Stomach (tissue), 9 donors: ENCODE data around the gene MAN2C1. TPM values are rescaled to one million over a fixed set of nuclear protein-coding genes. Genes with fewer than 3 reads are reported as not detected.
"Not testable (repeated sequence)": the region's sequence is repeated elsewhere in the genome, so short reads cannot be mapped to it uniquely, and the experiment has no call there.

Source experiments
- DNase-seq, 2 donors: peaks; one replicate each; pipeline versions ENCODE4 v3.0.0 to v3.0.0-alpha.2; 2013 to 2019
- H3K27ac ChIP-seq, 5 donors: fragments of 200-600 bp in 4 of 5; sonication (generic) in 4 of 5; one replicate each; pipeline ENCODE4 v1.5.1; 2013 to 2019; ENCODE audit warnings: mild to moderate bottlenecking in 1 of 5, moderate library complexity in 1 of 5
- H3K27me3 ChIP-seq, 3 donors: fragments of 200-600 bp; sonication (generic); one replicate each; pipeline ENCODE4 v1.5.1; 2017 to 2019; ENCODE audit warnings: mixed run types in 1 of 3
- H3K36me3 ChIP-seq, 4 donors: fragments of 200-600 bp; sonication (generic); 1 replicate in 3 of 4; 2 replicates in 1 of 4; pipeline ENCODE4 v1.5.1; 2016 to 2019
- H3K4me1 ChIP-seq, 4 donors: fragments of 200-600 bp; sonication (generic); one replicate each; pipeline ENCODE4 v1.5.1; 2016 to 2019
- H3K4me3 ChIP-seq, 4 donors: fragments of 200-600 bp; sonication (generic) in 3 of 4; one replicate each; pipeline ENCODE4 v1.5.1; 2016 to 2019; ENCODE audit warnings: mild to moderate bottlenecking in 1 of 4
- H3K9me3 ChIP-seq, 4 donors: fragments of 200-600 bp; sonication (generic); one replicate each; pipeline ENCODE4 v1.5.1; 2016 to 2019
- CTCF ChIP-seq, 7 experiments: fragments of 450-650 bp in 4 of 7; fragments of 200-600 bp in 3 of 7; sonication (generic) in 3 of 7; IDR thresholded peaks; one replicate each; pipeline ENCODE4 v1.5.1; 2016 to 2019; ENCODE audit warnings: antibody characterized with exemption in 7 of 7, control low read depth in 2 of 7, mild to moderate bottlenecking in 1 of 7
- EP300 ChIP-seq: sonication (generic); formaldehyde crosslinking; IDR thresholded peaks from one replicate; pipeline ENCODE4 v1.6.1; 2017; ENCODE audit warnings: antibody characterized with exemption
- POLR2A ChIP-seq, 4 donors: fragments of 450-650 bp; IDR thresholded peaks; one replicate each; pipeline ENCODE4 v1.6.1; 2016; ENCODE audit warnings: antibody characterized with exemption in 4 of 4, control low read depth in 2 of 4, mild to moderate bottlenecking in 1 of 4, moderate library complexity in 1 of 4
- POLR2AphosphoS5 ChIP-seq, 3 donors: sonication (generic); formaldehyde crosslinking; IDR thresholded peaks; one replicate each; pipeline ENCODE4 v1.6.1; 2016; ENCODE audit warnings: antibody characterized with exemption in 3 of 3
- WGBS, 5 donors: extraction: QIAGEN DNeasy Blood & Tissue Kit in 3 of 5; methylation state at CpG; one replicate each; pipeline versions ENCODE4 v1.1.5 to v1.1.7; 2013 to 2018; 5-methylcytosine and 5-hydroxymethylcytosine counted together
- intact Hi-C: fragments of 100-400 bp; cut with DNase I; formaldehyde crosslinking; loops from one replicate; pipeline ENCODE4 v1.15.1; 2023; ENCODE audit warnings: low total_unique reads
- polyA plus RNA-seq, 3 donors: library from polyadenylated mRNA; stranded (reverse); fragments of 200-250 nt; gene quantifications; one replicate each; pipeline ENCODE4 v1.2.3, GENCODE V29; 2013
- total RNA-seq, 5 donors: library from RNA; depleted of rRNA; stranded (reverse); fragments of >200 nt; gene quantifications; one replicate each; pipeline versions ENCODE4 v1.1.0 to v1.2.3, GENCODE V29; 2014 to 2016
- donor health status: healthy with polysubstance abuse.
- donor health status: Bipolar disorder and iron deficiency.
- donor health status: healthy.

Gene MAN2C1
- total and polyA plus RNA-seq, 8 donors, result 103 to 629 (median 262) TPM

GRCh38 chr15:75348034-75348561 is 20.3 kb downstream of the MAN2C1 start:
- Histone ChIP-seq H3K9me3 (no peaks in the 10 kb centered on the region), H3K27ac (peak overlapping the region; percentile 77 to 86 (median 80)), H3K36me3 (peaks cover 0 to 6% (median 0%) of the 10 kb centered on the region in 4 donors), H3K4me1 (peaks cover 19 to 63% (median 43%) of the 10 kb centered on the region in 4 donors), H3K4me3 (peak overlapping the region; percentile 80 to 94 (median 86)), H3K27me3 (peaks cover 0 to 10% (median 0%) of the 10 kb centered on the region in 3 donors)
- TF ChIP-seq EP300 (no peak), CTCF (IDR thresholded peaks at IDR 0.05) (no peak), POLR2AphosphoS5 (IDR thresholded peaks at IDR 0.05) (no peak), POLR2A (IDR thresholded peaks at IDR 0.05) (no peak)
- intact Hi-C loops, result no loop called here
- WGBS, 5 donors, result 1 to 5% (median 3%) methylated on average over 9 to 45 of the region's 45 CpGs
- DNase-seq, result peak in 1 of 2 donors; percentile 61

GRCh38 chr15:75347222-75348033 is 21.0 kb downstream of the MAN2C1 start:
- TF ChIP-seq POLR2A (IDR thresholded peaks at IDR 0.05), result no peak
- TF ChIP-seq POLR2AphosphoS5 (IDR thresholded peaks at IDR 0.05), result peak in 1 of 3 donors; percentile 24
- Histone ChIP-seq H3K36me3 (peaks cover 0 to 6% (median 0%) of the 10 kb centered on the region in 4 donors), H3K27me3 (peaks cover 0 to 10% (median 0%) of the 10 kb centered on the region in 3 donors), H3K4me1 (peaks cover 19 to 63% (median 43%) of the 10 kb centered on the region in 4 donors), H3K27ac (peak overlapping the region; percentile 77 to 86 (median 80)), H3K4me3 (peak overlapping the region; percentile 80 to 94 (median 86)), H3K9me3 (no peaks in the 10 kb centered on the region)
- intact Hi-C loops, result no loop called here
- WGBS, 5 donors, result 0 to 2% (median 1%) methylated on average over 21 to 65 of the region's 65 CpGs
- peak; percentile 68 to 84 for DNase-seq

- Histone ChIP-seq H3K27ac (peak within 1 kb of the TSS; percentile 77 to 86 (median 80)), H3K4me1 (peaks cover 19 to 63% (median 43%) of the 10 kb centered on the region in 4 donors), H3K4me3 (peak within 1 kb of the TSS; percentile 80 to 94 (median 86)), H3K27me3 (peaks cover 0 to 10% (median 0%) of the 10 kb centered on the region in 3 donors), H3K9me3 (no peaks in the 10 kb centered on the region), H3K36me3 (peaks cover 0 to 2% (median 0%) of the 10 kb centered on the region in 4 donors)
- intact Hi-C loops, result no loop called here
- 12 to 18% (median 16%) methylated on average over 19 to 20 of the region's 20 CpGs for WGBS, 5 donors
- TF ChIP-seq CTCF (IDR thresholded peaks at IDR 0.05), result no peak
- TF ChIP-seq POLR2AphosphoS5 (IDR thresholded peaks at IDR 0.05), result no peak
- no peak for TF ChIP-seq EP300
- no peak for TF ChIP-seq POLR2A (IDR thresholded peaks at IDR 0.05)
- DNase-seq, result peak in 1 of 2 donors; percentile 42
Observed at GRCh38 chr15:75346796-75347221, 21.6 kb downstream of the MAN2C1 start, which contains the start of gene NEIL1. TSS of gene NEIL1 (plus strand) at chr15:75347039. CDS start at chr15:75348906, 1,867 bp downstream.

DNA sequence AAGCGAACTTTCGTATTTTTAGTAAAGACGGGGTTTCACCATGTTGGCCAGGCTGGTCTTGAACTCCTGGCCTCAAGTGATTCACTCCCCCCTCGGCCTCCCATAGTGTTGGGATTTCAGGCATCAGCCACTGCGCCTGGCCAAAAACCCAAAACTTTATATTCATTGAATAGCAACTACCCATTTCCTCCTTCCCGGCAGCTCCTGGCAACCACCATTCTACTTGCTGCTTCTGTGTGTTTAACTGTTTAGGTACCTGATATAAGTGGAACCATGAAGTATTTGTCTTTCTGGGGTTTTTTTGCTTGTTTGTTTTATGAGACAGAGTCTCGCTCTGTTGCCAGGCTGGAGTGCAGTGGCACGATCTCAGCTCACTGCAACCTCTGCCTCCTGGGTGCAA is 24.5 kb downstream of the MAN2C1 start:
- H3K4me3 ChIP-seq, H3K9me3 ChIP-seq, H3K27ac ChIP-seq, intact Hi-C loops: not testable (repeated sequence)
- 16 to 45% (median 30%) methylated on average over 8 of the region's 8 CpGs for WGBS, 5 donors
- H3K4me1 ChIP-seq, result peaks cover 13 to 44% (median 29%) of the 10 kb centered on the region in 4 donors
- peak in 1 of 2 donors; percentile 36 for DNase-seq
- H3K36me3 ChIP-seq, result peaks cover 4 to 26% (median 22%) of the 10 kb centered on the region in 4 donors
- H3K27me3 ChIP-seq, result peaks cover 0 to 10% (median 0%) of the 10 kb centered on the region in 3 donors

GRCh38 chr15:75342221-75342620 is 26.2 kb downstream of the MAN2C1 start:
- TF ChIP-seq CTCF (IDR thresholded peaks at IDR 0.05), result no peak
- no peak for TF ChIP-seq POLR2AphosphoS5 (IDR thresholded peaks at IDR 0.05)
- no peak for TF ChIP-seq EP300
- no peak for TF ChIP-seq POLR2A (IDR thresholded peaks at IDR 0.05)
- no peaks in the 10 kb centered on the region for H3K9me3 ChIP-seq
- H3K27me3 ChIP-seq, result no peaks in the 10 kb centered on the region
- intact Hi-C loops, result no loop called here
- H3K4me1 ChIP-seq, result peaks cover 6 to 37% (median 18%) of the 10 kb centered on the region in 4 donors
- no peak overlapping the region for H3K27ac ChIP-seq
- peaks cover 4 to 33% (median 29%) of the 10 kb centered on the region in 4 donors for H3K36me3 ChIP-seq
- DNase-seq, result no peak
- 81 to 91% (median 87%) methylated on average over 6 of the region's 6 CpGs for WGBS, 5 donors
- no peak overlapping the region for H3K4me3 ChIP-seq
